ENCODE measurements around the gene CCKAR. TPM values are rescaled to one million over a fixed set of nuclear protein-coding genes. Genes with fewer than 3 reads are reported as not detected.

CCKAR gene
- total RNA-seq, 2 donors from 2014 or later, result not detected

- no peak overlapping the region for H3K4me3 ChIP-seq
- intact Hi-C loops (cut with DNase I), result loop anchor here (10.0 kb wide), 1 partner anchor 89 kb away; no protein-coding TSS in a partner anchor
- no peaks in the 10 kb centered on the region for H3K36me3 ChIP-seq
- WGBS, result 61% methylated on average over 7 of the region's 7 CpGs
- no peak overlapping the region for H3K27ac ChIP-seq
- no peaks in the 10 kb centered on the region for H3K27me3 ChIP-seq (replicated peaks; ENCODE audit: insufficient read depth)
- no peak for DNase-seq (ENCODE audit: low spot score)
- H3K9me3 ChIP-seq, result no peaks in the 10 kb centered on the region
- H3K4me1 ChIP-seq (replicated peaks), result no peaks in the 10 kb centered on the region
- no peak for TF ChIP-seq POLR2A (IDR thresholded peaks at IDR 0.05)
- no peak for TF ChIP-seq CTCF (IDR thresholded peaks at IDR 0.05)
- no peak for TF ChIP-seq POLR2AphosphoS5 (IDR thresholded peaks at IDR 0.05)
These were observed 4.6 kb downstream of the CCKAR start for GRCh38 chr4:26485684-26486083.

- intact Hi-C loops (cut with DNase I), result loop anchor here (10.0 kb wide), 1 partner anchor 90 kb away; no protein-coding TSS in a partner anchor
- WGBS, result 62% methylated on average over 5 of the region's 5 CpGs
- Histone ChIP-seq H3K9me3 (no peaks in the 10 kb centered on the region), H3K4me3 (no peak overlapping the region), H3K36me3 (no peaks in the 10 kb centered on the region), H3K27ac (no peak overlapping the region), H3K4me1 (replicated peaks) (no peaks in the 10 kb centered on the region), H3K27me3 (replicated peaks; ENCODE audit: insufficient read depth) (no peaks in the 10 kb centered on the region)
- TF ChIP-seq POLR2A (IDR thresholded peaks at IDR 0.05) (no peak), CTCF (IDR thresholded peaks at IDR 0.05) (no peak), POLR2AphosphoS5 (IDR thresholded peaks at IDR 0.05) (no peak)
- no peak for DNase-seq (ENCODE audit: low spot score)
These were observed 5.8 kb downstream of the CCKAR start for GRCh38 chr4:26484516-26484915.

- Histone ChIP-seq H3K9me3 (no peaks in the 10 kb centered on the region), H3K27me3 (replicated peaks; ENCODE audit: insufficient read depth) (no peaks in the 10 kb centered on the region), H3K27ac (no peak overlapping the region), H3K36me3 (no peaks in the 10 kb centered on the region), H3K4me3 (no peak overlapping the region), H3K4me1 (replicated peaks) (no peaks in the 10 kb centered on the region)
- DNase-seq (ENCODE audit: low spot score), result no peak
- WGBS, result 18% methylated on average over 2 of the region's 2 CpGs
- intact Hi-C loops (cut with DNase I), result loop anchor here (10.0 kb wide), 1 partner anchor 91 kb away; no protein-coding TSS in a partner anchor
- TF ChIP-seq POLR2A (IDR thresholded peaks at IDR 0.05) (no peak), POLR2AphosphoS5 (IDR thresholded peaks at IDR 0.05) (no peak), CTCF (IDR thresholded peaks at IDR 0.05) (no peak)
These were observed 6.2 kb downstream of the CCKAR start for GRCh38 chr4:26484032-26484515.

GRCh38 chr4:26482508-26483462 lies 7.5 kb downstream of the CCKAR start:
- TF ChIP-seq POLR2AphosphoS5 (IDR thresholded peaks at IDR 0.05) (no peak), POLR2A (IDR thresholded peaks at IDR 0.05) (no peak), CTCF (IDR thresholded peaks at IDR 0.05) (no peak)
- no peaks in the 10 kb centered on the region for H3K36me3 ChIP-seq
- no peaks in the 10 kb centered on the region for H3K27me3 ChIP-seq (replicated peaks; ENCODE audit: insufficient read depth)
- intact Hi-C loops (cut with DNase I), result loop anchor here (10.0 kb wide), 1 partner anchor 92 kb away; no protein-coding TSS in a partner anchor
- H3K4me1 ChIP-seq (replicated peaks), result no peaks in the 10 kb centered on the region
- H3K9me3 ChIP-seq, result no peaks in the 10 kb centered on the region
- DNase-seq (ENCODE audit: low spot score), result no peak
- WGBS, result 53% methylated on average over 3 of the region's 3 CpGs
- H3K4me3 ChIP-seq, result no peak overlapping the region
- no peak overlapping the region for H3K27ac ChIP-seq

All from prostate gland (tissue), 2 donors.